ENCODE results near the gene USP37.

- TF ChIP-seq CTCF (IDR thresholded peaks at IDR 0.05): no peak
- no peak for TF ChIP-seq POLR2A (IDR thresholded peaks at IDR 0.05)
Observed at GRCh38 chr2:218402911-218403411, 165.2 kb downstream of the USP37 start.

Measured in heart left ventricle (tissue), 13 donors.